Airway epithelial cell (primary cell): ENCODE results near the gene POLR1D. TPM values are rescaled to one million over a fixed set of nuclear protein-coding genes. Genes with fewer than 3 reads are reported as not detected.

Source experiments
- total RNA-seq: library from RNA; depleted of rRNA; stranded (reverse); fragments of >200 nt; gene quantifications from 2 replicates; pipeline ENCODE4 v1.2.3, GENCODE V29; 2015

Gene POLR1D, protein sequence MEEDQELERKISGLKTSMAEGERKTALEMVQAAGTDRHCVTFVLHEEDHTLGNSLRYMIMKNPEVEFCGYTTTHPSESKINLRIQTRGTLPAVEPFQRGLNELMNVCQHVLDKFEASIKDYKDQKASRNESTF
- total RNA-seq: 209 and 217 TPM in 2 replicates

GRCh38 chr13:27621366-27622101 is at the start of gene POLR1D:
TSS of gene POLR1D (plus strand) at chr13:27621892. CDS start at chr13:27621984, 92 bp downstream.

GRCh38 chr13:27620377-27621115 is 1.1 kb upstream of the POLR1D start, which contains the start of gene LNX2:
TSS of gene LNX2 (minus strand) at chr13:27620529. CDS start at chr13:27581703, 38,826 bp downstream.

Other genes with a start within 250 kb of the POLR1D start
- gene GTF3A, start 197.3 kb upstream of the POLR1D start, total RNA-seq: 88.9 and 99.2 TPM in 2 replicates
- 28.8 and 59.3 TPM in 2 replicates for gene MTIF3, start 171.3 kb upstream of the POLR1D start, total RNA-seq
- 10.0 and 15.2 TPM in 2 replicates for gene LNX2, start 1.4 kb upstream of the POLR1D start, total RNA-seq
- not detected in 2 replicates for gene GSX1, start 170.6 kb downstream of the POLR1D start, total RNA-seq